Fibroblast of the aortic adventitia (primary cell): Measurements from ENCODE around the gene CDK5. TPM values are rescaled to one million over a fixed set of nuclear protein-coding genes. Genes with fewer than 3 reads are reported as not detected.

Experiments used
- DNase-seq: peaks from one replicate; pipeline ENCODE4 v3.0.0-alpha.2; 2010; ENCODE audit warnings: low read depth
- H3K4me3 ChIP-seq: 2 replicates; pipeline ENCODE4 v1.5.1; 2011; ENCODE audit warnings: low read depth, mild to moderate bottlenecking, control low read depth, low read length, moderate library complexity
- total RNA-seq: library from RNA; depleted of rRNA; stranded (reverse); fragments of >200 nt; gene quantifications from 2 replicates; pipeline ENCODE4 v1.2.3, GENCODE V29; 2012; ENCODE audit warnings: low replicate concordance
- TF ChIP-seq, protein P1 (sequence below): IDR thresholded peaks from 2 replicates; pipeline ENCODE4 v1.5.1; 2011; ENCODE audit warnings: mild to moderate bottlenecking, low read length, control low read depth, inconsistent platforms; ENCODE audit not compliant: insufficient read depth

The CDK5 gene
- total RNA-seq, 1 donor: 16.1 TPM

DNA sequence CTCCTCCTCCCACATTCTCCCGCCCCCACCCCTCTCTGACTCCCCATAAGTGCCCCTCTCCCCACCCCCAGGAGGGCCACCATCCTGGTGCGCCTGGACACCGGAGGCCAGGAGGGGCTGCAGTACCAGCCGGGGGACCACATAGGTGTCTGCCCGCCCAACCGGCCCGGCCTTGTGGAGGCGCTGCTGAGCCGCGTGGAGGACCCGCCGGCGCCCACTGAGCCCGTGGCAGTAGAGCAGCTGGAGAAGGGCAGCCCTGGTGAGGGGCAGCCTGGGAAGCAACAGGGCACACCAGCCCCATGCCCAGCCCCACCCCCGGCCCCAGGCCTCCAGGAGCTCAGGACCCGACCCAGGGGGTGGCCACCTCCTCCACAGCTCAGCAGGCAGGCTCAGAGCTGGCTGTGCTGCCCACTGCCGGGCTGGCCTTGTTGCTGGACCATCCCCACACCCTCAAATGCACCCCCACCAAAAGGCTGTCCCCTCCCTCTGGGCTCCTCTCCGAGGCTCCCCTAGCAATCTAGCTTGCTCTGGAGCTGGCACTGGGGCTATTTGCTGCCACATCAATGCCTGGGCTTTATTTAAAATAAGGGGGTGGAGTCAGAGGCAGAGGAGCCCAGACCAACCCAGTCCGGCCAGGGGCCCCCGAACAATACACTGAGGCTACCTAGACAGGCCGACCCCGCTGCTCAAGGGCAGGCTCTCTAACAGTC is 48.2 kb downstream of the CDK5 start:
- DNase-seq: no peak
- H3K4me3 ChIP-seq: no peak overlapping the region
- TF ChIP-seq, protein P1, sequence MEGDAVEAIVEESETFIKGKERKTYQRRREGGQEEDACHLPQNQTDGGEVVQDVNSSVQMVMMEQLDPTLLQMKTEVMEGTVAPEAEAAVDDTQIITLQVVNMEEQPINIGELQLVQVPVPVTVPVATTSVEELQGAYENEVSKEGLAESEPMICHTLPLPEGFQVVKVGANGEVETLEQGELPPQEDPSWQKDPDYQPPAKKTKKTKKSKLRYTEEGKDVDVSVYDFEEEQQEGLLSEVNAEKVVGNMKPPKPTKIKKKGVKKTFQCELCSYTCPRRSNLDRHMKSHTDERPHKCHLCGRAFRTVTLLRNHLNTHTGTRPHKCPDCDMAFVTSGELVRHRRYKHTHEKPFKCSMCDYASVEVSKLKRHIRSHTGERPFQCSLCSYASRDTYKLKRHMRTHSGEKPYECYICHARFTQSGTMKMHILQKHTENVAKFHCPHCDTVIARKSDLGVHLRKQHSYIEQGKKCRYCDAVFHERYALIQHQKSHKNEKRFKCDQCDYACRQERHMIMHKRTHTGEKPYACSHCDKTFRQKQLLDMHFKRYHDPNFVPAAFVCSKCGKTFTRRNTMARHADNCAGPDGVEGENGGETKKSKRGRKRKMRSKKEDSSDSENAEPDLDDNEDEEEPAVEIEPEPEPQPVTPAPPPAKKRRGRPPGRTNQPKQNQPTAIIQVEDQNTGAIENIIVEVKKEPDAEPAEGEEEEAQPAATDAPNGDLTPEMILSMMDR: no peak

DNA sequence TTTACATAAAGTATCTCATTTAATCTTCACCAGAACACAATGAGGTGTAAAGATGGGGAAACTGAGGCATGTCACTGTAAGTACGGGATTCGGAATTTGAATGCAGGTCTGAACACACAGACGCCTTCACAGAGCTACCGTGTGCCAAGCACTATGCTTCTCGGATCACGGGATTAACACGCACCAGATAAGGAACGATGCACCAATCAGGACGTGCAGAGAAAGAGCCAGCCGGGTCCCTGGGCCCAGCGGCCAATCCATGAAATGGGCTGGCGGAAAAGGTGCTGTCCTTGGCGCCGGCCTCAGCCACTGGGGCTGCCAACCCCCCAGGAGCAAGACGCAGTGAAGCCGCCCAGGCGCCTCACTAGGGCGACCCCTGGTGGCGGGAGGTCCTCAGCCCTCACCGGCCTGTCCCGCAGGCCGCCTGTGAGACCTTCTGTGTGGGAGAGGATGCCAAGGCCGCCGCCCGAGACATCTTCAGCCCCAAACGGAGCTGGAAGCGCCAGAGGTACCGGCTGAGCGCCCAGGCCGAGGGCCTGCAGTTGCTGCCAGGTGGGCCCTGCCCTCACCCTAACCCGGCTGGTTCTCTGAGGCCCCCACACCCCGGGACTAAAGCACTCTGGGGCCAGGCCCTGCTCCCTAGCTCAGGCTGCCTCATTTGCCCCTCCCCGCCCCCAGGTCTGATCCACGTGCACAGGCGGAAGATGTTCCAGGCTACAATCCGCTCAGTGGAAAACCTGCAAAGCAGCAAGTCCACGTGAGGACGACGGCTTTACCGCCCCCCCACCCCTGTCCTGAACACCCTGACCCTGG is 49.0 kb downstream of the CDK5 start:
- H3K4me3 ChIP-seq: no peak overlapping the region
- DNase-seq: peak; percentile 31

DNA sequence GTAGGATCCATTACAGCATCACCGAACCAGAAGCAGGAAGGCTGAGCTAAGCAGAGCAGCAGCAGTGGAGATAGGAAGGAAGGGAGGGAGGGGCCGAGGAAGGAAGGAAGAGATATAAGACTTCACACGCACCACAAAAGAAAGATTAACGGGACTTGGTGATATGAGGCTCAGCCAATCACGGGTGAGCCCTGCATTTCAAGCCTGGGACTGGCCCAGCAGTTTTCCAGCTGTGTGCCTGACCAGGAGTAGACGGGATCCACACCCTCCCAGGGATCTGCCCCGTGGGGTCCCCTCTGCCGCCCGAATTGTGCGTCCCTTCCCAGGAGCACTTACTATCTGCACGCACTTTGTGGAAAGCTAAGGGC is 49.6 kb downstream of the CDK5 start:
- peak; percentile 47 for DNase-seq
- TF ChIP-seq, protein P1: no peak
- no peak overlapping the region for H3K4me3 ChIP-seq

More for the DNA sequence above, 49.0 kb downstream of the CDK5 start:
- TF ChIP-seq, protein P1: peak; percentile 74

DNA sequence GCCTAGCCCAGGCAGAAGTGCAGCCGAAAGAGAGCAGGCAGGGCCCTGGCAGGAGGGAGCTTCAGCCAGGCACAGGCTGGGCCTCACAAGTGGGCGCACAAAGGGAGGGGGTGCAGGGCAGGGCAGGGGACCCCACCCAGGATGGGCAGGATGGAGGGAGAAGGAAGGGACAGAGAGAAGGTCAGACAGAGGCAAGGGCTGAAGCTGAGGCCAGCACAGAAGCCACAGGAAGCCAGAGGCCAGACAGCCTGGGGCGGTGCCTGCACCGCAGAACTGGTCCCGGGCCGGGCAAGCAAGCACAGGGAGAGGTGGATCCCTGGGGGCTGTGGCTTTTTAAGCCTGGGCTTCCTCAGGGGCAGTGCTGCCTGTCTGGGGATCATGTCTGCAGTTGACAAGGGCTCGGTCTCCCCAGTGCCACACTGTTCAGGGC is 50.2 kb downstream of the CDK5 start:
- TF ChIP-seq, protein P1: no peak
- H3K4me3 ChIP-seq: no peak overlapping the region
- peak; percentile 47 for DNase-seq

DNA sequence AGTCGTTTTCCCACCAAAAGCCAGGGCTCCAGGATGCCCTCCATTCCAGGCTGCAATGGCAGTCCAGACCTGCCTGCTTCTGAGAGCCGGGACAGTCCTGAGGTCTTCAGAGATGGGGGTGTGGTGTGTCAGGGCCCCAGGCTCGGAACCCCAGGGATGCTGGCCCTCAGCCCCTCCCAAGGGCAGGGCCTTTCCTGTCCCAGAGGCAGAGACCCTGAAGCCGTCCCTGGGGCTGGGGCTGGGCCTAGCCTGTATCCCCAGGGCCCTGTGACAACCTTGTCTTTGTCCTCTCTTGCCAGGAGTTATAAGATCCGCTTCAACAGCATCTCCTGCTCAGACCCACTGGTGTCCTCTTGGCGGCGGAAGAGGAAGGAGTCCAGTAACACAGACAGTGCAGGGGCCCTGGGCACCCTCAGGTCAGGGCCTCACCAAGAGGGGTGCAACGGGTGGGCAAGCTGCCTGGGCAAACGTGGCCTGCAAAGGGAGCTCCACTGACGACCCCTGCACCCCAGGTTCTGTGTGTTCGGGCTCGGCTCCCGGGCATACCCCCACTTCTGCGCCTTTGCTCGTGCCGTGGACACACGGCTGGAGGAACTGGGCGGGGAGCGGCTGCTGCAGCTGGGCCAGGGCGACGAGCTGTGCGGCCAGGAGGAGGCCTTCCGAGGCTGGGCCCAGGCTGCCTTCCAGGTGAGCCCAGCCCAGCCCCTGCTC is 51.0 kb downstream of the CDK5 start:
- TF ChIP-seq, protein P1: no peak
- no peak overlapping the region for H3K4me3 ChIP-seq
- no peak for DNase-seq

DNA sequence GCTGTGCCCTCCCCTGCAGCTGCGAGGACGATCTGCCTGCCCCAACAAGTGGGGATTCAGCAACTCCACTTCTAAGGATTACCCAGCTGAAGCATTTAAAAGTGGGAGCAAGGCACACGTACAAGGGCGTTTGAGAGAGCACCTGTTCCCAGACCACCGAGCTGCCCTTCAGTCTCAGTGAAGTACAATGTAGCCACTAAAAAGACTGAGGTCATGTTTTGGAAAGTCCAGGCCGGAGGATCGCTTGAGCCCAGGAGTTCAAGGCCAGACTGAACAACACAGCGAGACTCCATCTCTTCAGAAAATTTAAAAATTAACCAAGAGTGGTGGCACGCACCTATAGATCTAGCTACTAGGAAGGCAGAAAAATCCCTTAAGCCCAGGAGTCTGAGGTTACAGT is 52.1 kb downstream of the CDK5 start:
- no peak for DNase-seq
- TF ChIP-seq, protein P1: no peak
- no peak overlapping the region for H3K4me3 ChIP-seq

Other genes starting within 250 kb of the CDK5 start
- gene AOC1, start 205.4 kb downstream of the CDK5 start, total RNA-seq: not detected in 2 replicates
- not detected in 2 replicates for gene KCNH2, start 79.6 kb downstream of the CDK5 start, total RNA-seq
- gene NOS3, start 66.9 kb downstream of the CDK5 start, total RNA-seq: 0.36 and 4.6 TPM in 2 replicates
- under 0.01 and 0.98 TPM in 2 replicates for gene ATG9B, start 33.4 kb downstream of the CDK5 start, total RNA-seq
- 18.1 and 30.9 TPM in 2 replicates for gene ABCB8, start 29.4 kb downstream of the CDK5 start, total RNA-seq
- 0.18 TPM in 1 of 2 replicates, not detected in the other for gene ASIC3, start 9.4 kb downstream of the CDK5 start, total RNA-seq
- 39.7 and 65.4 TPM in 2 replicates for gene SLC4A2, start 1.7 kb upstream of the CDK5 start, total RNA-seq
- 62.7 and 86.0 TPM in 2 replicates for gene FASTK, start 22.9 kb upstream of the CDK5 start, total RNA-seq
- 11.7 and 20.2 TPM in 2 replicates for gene TMUB1, start 25.6 kb upstream of the CDK5 start, total RNA-seq
- 50.2 and 74.6 TPM in 2 replicates for gene AGAP3, start 28.6 kb upstream of the CDK5 start, total RNA-seq
- not detected in 2 replicates for gene GBX1, start 109.8 kb upstream of the CDK5 start, total RNA-seq
- not detected in 2 replicates for gene ASB10, start 129.4 kb upstream of the CDK5 start, total RNA-seq
- gene H2BK1, start 152.6 kb upstream of the CDK5 start, total RNA-seq: not detected in 2 replicates
- gene ABCF2, start 169.3 kb upstream of the CDK5 start, total RNA-seq: 18.8 and 50.9 TPM in 2 replicates
- 33.0 and 47.0 TPM in 2 replicates for gene CHPF2, start 174.6 kb upstream of the CDK5 start, total RNA-seq
- 44.9 and 59.7 TPM in 2 replicates for gene SMARCD3, start 190.8 kb upstream of the CDK5 start, total RNA-seq